Measurements from ENCODE around the gene TEX26.

Gene TEX26

GRCh38 chr13:30976025-30976424 is 43.6 kb downstream of the TEX26 start:
- FAIRE-seq: no peak
- DNase-seq (ENCODE audit: low spot score): no peak

GRCh38 chr13:30978981-30979956 is 46.8 kb downstream of the TEX26 start:
- no peak for FAIRE-seq
- no peak for DNase-seq (ENCODE audit: low spot score)

DNA sequence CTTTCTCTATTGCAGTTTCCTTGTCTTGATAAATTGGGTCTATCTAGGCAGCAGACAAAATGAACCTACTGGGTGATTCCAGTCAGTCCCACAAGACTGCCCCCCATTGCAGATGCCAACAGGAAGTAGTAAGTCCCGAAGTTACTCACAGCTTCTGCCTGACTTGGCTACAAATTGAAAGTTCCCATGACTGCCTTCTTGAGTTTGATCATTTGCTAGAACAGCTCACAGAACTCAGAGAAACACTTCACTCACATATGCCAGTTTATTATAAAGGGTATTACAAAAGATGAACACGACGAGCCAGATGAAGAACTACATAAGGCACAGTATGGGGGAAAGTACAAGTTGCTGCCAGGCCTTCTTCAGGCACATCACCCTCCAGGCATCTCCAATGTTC is 50.0 kb downstream of the TEX26 start:
- DNase-seq (ENCODE audit: low spot score): no peak
- no peak for FAIRE-seq

DNA sequence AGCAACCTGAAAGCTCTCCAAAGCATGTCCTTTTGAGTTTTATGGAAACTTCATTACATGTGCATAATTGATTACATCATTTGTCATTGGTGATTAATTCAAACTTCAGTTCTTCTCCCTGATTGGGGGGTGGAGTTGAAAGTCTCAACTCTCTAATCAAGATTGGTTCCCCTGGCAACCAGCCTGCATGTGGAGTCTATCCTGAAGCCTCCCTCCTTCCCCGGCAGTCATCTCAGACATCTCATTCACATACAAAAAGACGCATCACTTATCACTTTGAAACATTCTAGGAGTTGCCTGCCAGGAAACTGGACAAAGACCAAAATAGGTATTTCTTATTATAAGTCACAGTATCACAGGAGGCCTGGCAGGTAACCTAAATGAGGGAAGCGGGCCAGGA is 50.5 kb downstream of the TEX26 start:
- FAIRE-seq: no peak
- DNase-seq (ENCODE audit: low spot score): no peak

- no peak for FAIRE-seq
- no peak for DNase-seq (ENCODE audit: low spot score)
Observed at GRCh38 chr13:30983431-30983830, 51.0 kb downstream of the TEX26 start.

DNA sequence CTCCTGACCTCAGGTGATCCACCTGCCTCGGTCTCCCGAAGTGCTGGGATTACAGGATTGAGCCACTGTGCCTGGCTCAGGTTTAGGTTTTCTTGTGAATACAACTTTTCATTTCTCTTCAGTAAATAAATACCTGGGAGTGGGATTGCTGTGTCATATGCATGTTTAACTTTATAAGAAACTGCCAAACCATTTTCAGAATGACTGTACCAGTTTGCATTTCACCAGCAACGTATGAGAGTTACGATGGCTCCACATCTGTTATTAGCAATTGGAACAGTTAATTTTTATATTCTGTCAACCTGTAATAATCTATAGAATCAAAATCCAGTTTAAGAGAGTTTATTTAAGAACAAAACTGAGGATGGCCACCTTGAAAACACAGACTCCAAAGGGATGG is 52.2 kb downstream of the TEX26 start:
- FAIRE-seq (no peak), DNase-seq (ENCODE audit: low spot score) (no peak)

DNA sequence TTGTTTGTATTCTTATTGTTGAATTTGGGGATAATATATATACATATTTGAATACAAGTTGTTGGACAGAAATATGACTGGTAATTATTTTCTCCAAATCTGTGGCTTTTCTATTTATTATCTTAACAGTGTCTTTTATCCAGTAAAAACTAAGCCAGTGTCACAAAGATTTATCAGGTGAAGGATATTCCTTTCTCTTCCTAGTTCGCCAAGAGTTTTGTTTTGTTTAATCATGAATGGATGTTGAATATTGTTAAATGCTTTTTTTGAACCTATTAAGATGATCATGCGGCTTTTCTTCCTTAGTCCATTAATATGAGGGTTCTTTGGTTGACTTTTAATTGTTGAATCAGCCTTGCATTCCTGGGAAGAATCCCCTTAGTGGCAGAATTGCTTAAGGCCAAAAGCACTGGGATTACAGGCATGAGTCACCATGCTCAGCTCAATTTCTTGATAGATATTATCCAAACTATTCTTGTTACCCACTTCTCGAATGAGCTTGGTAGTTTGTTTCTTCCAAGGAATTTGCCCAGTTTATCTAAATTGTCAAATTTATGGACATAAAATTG is 53.3 kb downstream of the TEX26 start:
- FAIRE-seq: no peak

DNA sequence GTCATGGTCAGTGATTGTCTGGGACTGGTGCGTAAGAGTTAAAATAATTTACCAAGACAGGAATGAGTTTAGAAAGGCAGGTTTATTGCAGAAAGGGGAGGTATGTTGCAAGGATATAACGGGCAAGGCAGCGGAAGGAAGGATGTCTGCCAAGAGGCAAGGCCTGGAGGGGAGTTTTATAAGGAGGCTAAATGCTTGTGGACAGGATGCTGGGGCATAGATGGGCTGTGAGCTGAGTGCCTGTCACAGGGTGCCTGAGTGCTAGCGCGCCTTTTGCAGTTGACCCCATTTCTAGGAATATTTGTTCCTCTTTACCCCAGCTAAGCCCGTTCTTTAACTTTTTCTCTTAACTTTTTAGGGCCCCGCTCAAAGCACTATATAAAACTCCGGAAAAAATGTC is 58.7 kb downstream of the TEX26 start:
- FAIRE-seq: no peak
- DNase-seq (ENCODE audit: low spot score): no peak

More for the DNA sequence above, 53.3 kb downstream of the TEX26 start:
- no peak for DNase-seq (ENCODE audit: low spot score)

DNA sequence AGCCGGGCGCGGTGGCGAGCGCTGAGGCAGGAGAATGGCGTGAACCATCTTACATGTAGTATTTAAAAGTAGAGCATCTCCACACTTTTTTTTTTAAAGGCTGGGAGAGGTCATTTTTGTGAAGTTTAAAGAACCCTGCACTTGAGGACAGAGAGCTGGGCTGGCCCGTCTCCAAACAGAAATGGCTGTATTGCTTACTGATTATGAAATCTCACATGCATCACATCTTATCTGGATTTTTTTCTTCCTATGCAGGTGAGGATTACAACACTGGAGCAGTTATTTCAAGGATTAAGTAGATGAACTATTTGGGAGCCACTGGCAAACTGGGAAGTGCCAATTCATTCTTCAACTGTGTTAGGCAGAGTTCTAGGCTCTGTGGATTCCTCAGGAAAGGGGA is 59.5 kb downstream of the TEX26 start:
- no peak for FAIRE-seq
- DNase-seq (ENCODE audit: low spot score): no peak

GRCh38 chr13:30995331-30995730 is 62.9 kb downstream of the TEX26 start:
- FAIRE-seq: no peak

GRCh38 chr13:30997697-30998096 is 65.2 kb downstream of the TEX26 start:
- DNase-seq (ENCODE audit: low spot score) (no peak), FAIRE-seq (no peak)

More at GRCh38 chr13:30995331-30995730, 62.9 kb downstream of the TEX26 start:
- DNase-seq (ENCODE audit: low spot score): no peak

- DNase-seq (ENCODE audit: low spot score) (no peak), FAIRE-seq (no peak)
Observed at GRCh38 chr13:30998136-30999088, 66.0 kb downstream of the TEX26 start.

- DNase-seq (ENCODE audit: low spot score) (no peak), FAIRE-seq (no peak)
Observed at GRCh38 chr13:31000889-31001288, 68.4 kb downstream of the TEX26 start.

- DNase-seq (ENCODE audit: low spot score) (peak; percentile 9), FAIRE-seq (no peak)
Observed at GRCh38 chr13:31001647-31002046, 69.2 kb downstream of the TEX26 start.

DNA sequence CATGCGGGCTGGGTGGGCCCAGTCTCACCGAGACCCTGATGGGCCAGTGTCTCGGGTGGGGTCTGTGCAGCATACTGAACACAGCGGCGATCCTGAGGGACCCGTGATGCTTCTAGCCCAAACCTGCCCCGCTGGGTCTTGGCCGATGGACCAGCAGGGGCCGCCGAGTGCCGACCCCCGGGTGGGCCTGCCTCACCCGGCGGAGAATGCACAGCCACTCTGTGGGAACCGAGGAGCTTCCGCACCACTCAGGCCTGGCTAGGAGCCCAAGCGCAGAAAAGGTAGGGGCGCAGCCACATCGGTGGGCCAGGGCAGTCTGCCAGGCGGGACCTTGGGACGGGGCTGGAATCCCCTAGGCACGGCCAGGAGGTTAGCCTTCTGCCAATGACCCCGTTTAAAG is 72.6 kb downstream of the TEX26 start:
- no peak for DNase-seq (ENCODE audit: low spot score)
- FAIRE-seq: no peak

- DNase-seq (ENCODE audit: low spot score): no peak
- no peak for FAIRE-seq
Observed at GRCh38 chr13:31007417-31007816, 75.0 kb downstream of the TEX26 start.

DNA sequence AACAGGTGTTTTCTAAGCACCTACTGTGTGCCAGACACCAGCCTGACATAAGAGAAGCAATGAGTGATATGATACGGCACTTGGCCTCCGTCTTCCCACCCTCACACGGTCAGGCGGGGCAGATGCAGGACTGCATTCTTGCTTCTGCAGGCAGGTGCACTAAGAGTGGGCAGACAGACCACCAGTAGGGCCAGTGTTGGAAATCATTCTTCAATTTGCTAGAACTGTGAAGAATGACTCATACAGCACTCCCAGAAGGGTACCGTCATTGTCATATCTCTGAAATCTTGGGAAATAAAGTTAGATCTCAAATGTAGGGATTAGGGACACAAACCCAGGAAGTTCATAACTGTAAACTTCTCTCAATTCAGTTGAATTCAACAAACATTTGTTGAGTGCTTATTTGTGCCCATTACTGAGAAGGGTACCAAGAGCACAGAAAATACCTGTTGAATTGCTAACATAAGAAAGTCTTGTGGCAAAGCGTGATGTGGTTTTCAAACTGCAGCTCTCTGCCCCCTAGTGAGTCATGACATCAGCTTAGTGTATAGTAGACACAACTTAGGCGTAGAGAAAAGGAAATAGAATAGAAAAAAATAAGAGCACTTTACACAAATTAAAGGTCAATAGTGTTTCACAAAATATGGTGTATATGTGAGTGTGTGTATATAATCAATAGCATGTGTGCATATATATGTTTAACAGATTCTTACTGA is 76.1 kb downstream of the TEX26 start:
- no peak for FAIRE-seq
- peak; percentile 7 for DNase-seq (ENCODE audit: low spot score)

GRCh38 chr13:31009166-31009565 is 76.7 kb downstream of the TEX26 start:
- FAIRE-seq (peak; percentile 78), DNase-seq (ENCODE audit: low spot score) (peak; percentile 29)

GRCh38 chr13:31010296-31010695 is 77.8 kb downstream of the TEX26 start:
- FAIRE-seq: no peak
- DNase-seq (ENCODE audit: low spot score): no peak

GRCh38 chr13:31011193-31011860 is 78.9 kb downstream of the TEX26 start:
- FAIRE-seq: no peak

More at GRCh38 chr13:31011193-31011860, 78.9 kb downstream of the TEX26 start:
- no peak for DNase-seq (ENCODE audit: low spot score)
